Memory B cell (primary cell): ENCODE measurements around the gene RFX8.
"Not testable (repeated sequence)": the region's sequence is repeated elsewhere in the genome, so short reads cannot be mapped to it uniquely, and the experiment has no call there.

Source experiments
- ATAC-seq: fragments of 150-1000 bp; cut with Tn5 transposase; 2 replicates; pipeline ENCODE4 v1.10.0; 2021; ENCODE audit warnings: low read depth, mild to moderate bottlenecking, moderate library complexity
- DNase-seq, 2 donors: peaks; one replicate each; pipeline ENCODE4 v3.0.0; 2022; ENCODE audit warnings: low spot score in 2 of 2
- H3K27ac Mint-ChIP-seq: one replicate; pipeline ENCODE4 v1.8.0; 2022; ENCODE audit warnings: mild to moderate bottlenecking, moderate library complexity, mixed read lengths
- H3K27me3 Mint-ChIP-seq: one replicate; pipeline ENCODE4 v1.8.0; 2022; ENCODE audit warnings: mixed read lengths
- H3K36me3 Mint-ChIP-seq: one replicate; pipeline ENCODE4 v1.8.0; 2022; ENCODE audit warnings: mild to moderate bottlenecking, mixed read lengths
- H3K4me1 Mint-ChIP-seq: one replicate; pipeline ENCODE4 v1.8.0; 2022; ENCODE audit warnings: mixed read lengths
- H3K4me3 Mint-ChIP-seq: one replicate; pipeline ENCODE4 v1.8.0; 2022; ENCODE audit warnings: mild to moderate bottlenecking, moderate library complexity, mixed read lengths
- H3K9me3 Mint-ChIP-seq: one replicate; pipeline ENCODE4 v1.8.0; 2022; ENCODE audit warnings: mixed read lengths

The RFX8 gene

DNA sequence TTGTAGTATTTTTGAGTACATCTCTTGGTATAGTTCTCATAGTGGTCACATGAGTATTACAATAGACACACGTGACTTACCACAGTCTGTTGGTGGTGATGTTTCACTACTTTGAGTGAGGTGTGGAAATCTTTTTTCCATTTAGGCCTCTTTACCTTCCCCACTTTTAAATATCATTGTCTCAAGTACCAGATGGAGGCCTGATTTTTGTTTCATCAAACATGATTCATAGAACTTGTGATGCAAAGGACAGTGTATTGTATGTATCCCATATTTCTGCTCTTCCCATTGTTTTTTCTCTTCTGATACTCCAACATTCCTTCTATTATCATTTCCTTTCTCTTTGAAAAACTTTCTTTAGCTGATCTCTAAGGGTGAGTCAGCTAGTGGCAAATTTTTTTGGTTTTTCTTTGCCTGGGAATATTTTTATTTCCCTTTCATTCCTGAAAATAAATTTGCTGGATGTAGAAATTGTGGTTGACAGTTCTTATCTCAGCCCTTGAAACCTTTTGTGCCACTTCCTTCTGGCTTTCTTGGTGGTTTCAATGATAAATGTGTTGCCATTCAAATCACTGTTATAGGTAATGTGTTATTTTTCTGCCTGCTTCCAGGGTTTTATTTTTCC is 32.8 kb downstream of the RFX8 start:
- ATAC-seq, result no peak
- DNase-seq, result no peak
- Mint-ChIP-seq H3K27ac (no peak overlapping the region), H3K4me3 (no peak overlapping the region), H3K36me3 (peaks cover 3% of the 10 kb centered on the region), H3K4me1 (no peaks in the 10 kb centered on the region), H3K27me3 (no peaks in the 10 kb centered on the region), H3K9me3 (peaks cover 5% of the 10 kb centered on the region)

DNA sequence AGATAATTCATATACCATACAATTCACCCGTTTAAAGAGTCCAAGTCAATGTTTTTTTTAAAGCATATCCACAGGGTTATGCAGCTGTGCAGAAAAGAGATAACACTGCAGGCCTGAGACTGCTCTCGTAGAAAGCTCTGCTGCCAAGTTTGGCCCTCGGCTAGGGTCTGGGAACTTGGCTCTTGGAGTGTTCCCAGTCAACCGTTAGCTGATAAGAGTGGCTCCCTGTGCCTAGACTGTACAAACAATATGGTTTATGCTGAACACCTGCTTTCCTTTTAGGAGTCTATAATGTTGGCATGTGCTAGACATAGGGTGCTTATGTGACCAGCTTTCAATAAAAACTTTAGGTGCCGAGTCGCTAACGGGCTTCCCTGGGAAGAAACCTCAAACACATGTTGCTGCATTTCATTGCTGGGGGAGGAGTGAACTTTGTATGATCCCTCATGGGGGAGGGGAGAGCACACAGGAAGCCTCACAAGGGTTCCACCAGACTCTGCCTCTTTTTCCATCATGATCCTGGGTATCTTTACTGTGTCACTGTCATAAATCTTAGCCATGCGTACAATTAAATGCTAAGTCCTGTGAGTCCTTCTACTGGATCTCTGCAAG is 34.7 kb downstream of the RFX8 start:
- ATAC-seq, result no peak
- Mint-ChIP-seq H3K36me3 (peaks cover 2% of the 10 kb centered on the region), H3K9me3 (peaks cover 4% of the 10 kb centered on the region), H3K4me1 (no peaks in the 10 kb centered on the region), H3K27me3 (no peaks in the 10 kb centered on the region), H3K4me3 (no peak overlapping the region), H3K27ac (no peak overlapping the region)
- DNase-seq, result no peak

GRCh38 chr2:101439716-101440115 is 35.2 kb downstream of the RFX8 start:
- no peak for DNase-seq
- Mint-ChIP-seq H3K4me1 (no peaks in the 10 kb centered on the region), H3K4me3 (no peak overlapping the region), H3K36me3 (no peaks in the 10 kb centered on the region), H3K9me3 (peaks cover 2% of the 10 kb centered on the region), H3K27me3 (no peaks in the 10 kb centered on the region), H3K27ac (no peak overlapping the region)
- no peak for ATAC-seq

DNA sequence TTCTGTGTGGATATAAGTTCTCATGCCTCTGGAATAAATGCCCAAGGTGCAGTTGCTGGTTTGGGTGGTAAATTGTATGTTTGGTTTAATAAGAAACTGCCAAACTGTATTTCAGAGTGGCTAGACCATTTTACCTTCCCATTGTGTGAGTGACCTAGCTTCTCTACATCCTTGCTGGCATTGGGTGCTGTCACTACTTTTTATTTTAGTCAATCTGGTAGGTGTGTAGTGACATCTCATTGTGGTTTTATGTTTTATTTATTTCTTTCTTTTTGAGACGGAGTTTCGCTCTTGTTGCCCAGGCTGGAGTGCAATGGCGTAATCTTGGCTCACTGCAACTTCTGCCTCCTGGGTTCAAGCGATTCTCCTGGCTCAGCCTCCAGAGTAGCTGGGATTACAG is 36.4 kb downstream of the RFX8 start:
- ATAC-seq, H3K9me3 Mint-ChIP-seq: not testable (repeated sequence)

DNA sequence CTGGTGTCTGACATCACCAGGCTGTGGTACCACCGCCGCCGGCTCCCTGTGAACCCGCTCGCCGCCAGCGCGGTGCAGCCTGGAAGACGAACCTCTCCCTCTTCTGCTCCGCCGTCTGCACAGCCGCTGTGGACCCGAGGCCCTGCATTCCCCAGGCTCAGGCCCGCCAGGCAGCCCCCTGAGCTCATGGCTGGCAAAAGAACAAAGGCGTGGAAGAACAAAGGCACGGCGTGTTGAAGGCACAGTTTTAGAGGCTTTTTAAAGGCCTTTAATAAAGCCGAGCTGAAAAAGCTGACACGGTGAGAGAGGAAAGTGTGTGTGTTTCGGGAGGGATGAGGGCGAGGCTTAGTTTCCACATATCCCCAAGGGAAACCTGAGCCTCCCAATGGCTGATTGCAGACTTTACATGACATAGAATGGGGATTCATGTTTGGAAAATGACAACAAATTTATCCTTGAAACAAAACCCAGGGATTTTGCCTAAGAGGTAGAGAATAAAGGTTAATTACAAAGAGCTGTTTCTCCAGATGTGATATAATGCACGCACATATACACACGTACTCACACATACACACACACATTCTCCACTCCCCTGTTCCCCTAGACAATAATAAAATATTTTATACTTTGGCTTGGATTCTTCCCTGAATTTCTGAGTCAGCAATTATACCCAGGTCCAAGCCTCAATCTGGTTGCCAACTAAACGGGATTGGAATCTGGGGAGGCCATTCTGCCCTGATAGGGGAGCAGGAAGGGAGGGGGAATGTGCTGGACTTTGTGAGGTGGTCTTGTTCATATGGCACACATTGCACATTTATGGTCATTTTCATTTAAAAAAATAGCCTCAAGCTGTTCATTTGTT is 39.7 kb downstream of the RFX8 start:
- Mint-ChIP-seq H3K4me3 (no peak overlapping the region), H3K27me3 (peaks cover 3% of the 10 kb centered on the region), H3K4me1 (no peaks in the 10 kb centered on the region), H3K36me3 (no peaks in the 10 kb centered on the region), H3K27ac (no peak overlapping the region), H3K9me3 (no peaks in the 10 kb centered on the region)
- DNase-seq (no peak), ATAC-seq (no peak)

More for the DNA sequence above, 36.4 kb downstream of the RFX8 start:
- DNase-seq, H3K27me3 Mint-ChIP-seq, H3K4me1 Mint-ChIP-seq, H3K36me3 Mint-ChIP-seq, H3K27ac Mint-ChIP-seq, H3K4me3 Mint-ChIP-seq: not testable (repeated sequence)

DNA sequence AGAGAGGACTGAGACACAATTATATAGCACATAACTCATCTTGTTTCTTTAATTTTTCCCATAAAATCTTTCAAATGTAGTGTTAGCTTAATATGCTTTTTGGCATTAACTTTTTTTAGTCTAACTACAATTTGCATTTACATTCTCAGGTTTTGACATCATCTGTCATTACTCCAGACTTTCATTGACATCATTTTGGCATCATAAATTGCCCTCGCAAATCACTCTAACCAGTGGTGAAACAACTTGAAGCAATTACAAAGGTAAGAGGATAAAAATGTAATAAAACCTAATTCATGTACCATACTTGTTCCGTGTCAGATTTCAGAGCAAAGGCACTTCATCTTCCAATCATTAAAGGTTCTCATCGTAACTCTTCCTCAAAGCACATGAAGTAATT is 41.4 kb downstream of the RFX8 start:
- ATAC-seq (no peak), DNase-seq (no peak)
- no peak overlapping the region for H3K27ac Mint-ChIP-seq
- no peaks in the 10 kb centered on the region for H3K4me1 Mint-ChIP-seq
- H3K4me3 Mint-ChIP-seq, result no peak overlapping the region
- H3K36me3 Mint-ChIP-seq, result no peaks in the 10 kb centered on the region
- no peaks in the 10 kb centered on the region for H3K9me3 Mint-ChIP-seq
- peaks cover 3% of the 10 kb centered on the region for H3K27me3 Mint-ChIP-seq

DNA sequence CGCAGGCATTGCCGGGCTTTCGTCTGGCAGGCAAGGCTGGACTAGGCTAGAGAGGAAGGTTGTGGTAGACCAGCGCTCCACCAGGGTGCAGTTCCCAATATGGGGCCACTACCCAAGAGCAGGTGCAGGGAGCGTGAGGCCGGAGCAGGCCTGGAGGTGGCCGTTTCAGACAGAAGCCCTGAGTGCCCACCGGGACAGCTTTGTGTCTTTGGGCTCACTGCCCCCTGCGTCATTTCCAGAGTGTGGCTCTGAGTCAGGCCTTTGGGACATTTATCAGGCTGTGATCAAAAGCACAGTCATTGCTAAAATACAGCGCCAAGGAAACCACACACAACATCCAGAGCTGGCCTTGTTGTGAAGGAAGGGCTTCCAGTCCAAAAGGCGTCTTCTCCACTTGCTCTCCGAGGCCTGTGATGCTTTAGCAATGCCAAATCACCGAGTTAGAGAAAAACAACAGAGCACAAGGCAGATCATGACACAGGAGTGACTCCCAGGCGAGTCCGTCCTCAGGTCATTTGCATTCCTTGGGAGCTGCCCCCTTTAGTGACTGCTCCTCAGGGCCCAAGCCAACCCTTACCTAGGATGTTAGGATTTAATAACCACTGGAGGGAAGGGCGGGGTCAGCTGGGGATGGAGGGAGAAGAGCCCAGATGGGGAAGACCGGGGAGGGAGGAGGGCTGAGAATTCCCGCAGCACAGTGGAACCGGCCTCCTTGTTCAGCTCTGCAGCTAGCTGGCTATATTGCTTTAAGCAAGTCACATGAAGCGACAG is 42.3 kb downstream of the RFX8 start:
- no peak for ATAC-seq
- H3K27me3 Mint-ChIP-seq, result peaks cover 3% of the 10 kb centered on the region
- no peaks in the 10 kb centered on the region for H3K4me1 Mint-ChIP-seq
- H3K36me3 Mint-ChIP-seq, result no peaks in the 10 kb centered on the region
- no peak for DNase-seq
- H3K4me3 Mint-ChIP-seq, result no peak overlapping the region
- no peak overlapping the region for H3K27ac Mint-ChIP-seq
- H3K9me3 Mint-ChIP-seq, result no peaks in the 10 kb centered on the region

DNA sequence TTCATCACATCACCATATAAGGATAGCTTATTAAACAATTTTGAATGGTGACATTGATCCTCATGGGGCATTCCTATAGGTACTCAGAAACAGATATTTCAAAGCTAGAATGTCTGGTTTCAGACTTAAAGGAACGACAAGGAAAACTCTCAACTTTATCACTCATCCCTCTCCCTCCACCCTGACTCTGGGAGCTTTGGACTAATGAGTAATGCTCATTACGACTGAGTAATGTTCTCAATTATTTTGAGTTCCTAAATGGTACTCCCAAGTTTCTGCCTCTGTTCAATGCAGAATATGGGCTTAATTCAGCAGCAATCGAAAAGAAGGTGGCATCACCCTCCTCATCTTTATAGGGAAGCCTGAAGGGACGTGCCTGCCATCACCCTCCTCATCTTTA is 43.4 kb downstream of the RFX8 start:
- Mint-ChIP-seq H3K9me3 (no peaks in the 10 kb centered on the region), H3K27ac (no peak overlapping the region), H3K27me3 (peaks cover 3% of the 10 kb centered on the region), H3K4me1 (no peaks in the 10 kb centered on the region), H3K36me3 (no peaks in the 10 kb centered on the region), H3K4me3 (no peak overlapping the region)
- DNase-seq (no peak), ATAC-seq (no peak)

- Mint-ChIP-seq H3K4me3 (no peak overlapping the region), H3K9me3 (no peaks in the 10 kb centered on the region), H3K36me3 (no peaks in the 10 kb centered on the region), H3K4me1 (no peaks in the 10 kb centered on the region), H3K27me3 (peaks cover 3% of the 10 kb centered on the region), H3K27ac (no peak overlapping the region)
- DNase-seq (no peak), ATAC-seq (no peak)
These were observed 44.8 kb downstream of the RFX8 start for GRCh38 chr2:101430156-101430555.

DNA sequence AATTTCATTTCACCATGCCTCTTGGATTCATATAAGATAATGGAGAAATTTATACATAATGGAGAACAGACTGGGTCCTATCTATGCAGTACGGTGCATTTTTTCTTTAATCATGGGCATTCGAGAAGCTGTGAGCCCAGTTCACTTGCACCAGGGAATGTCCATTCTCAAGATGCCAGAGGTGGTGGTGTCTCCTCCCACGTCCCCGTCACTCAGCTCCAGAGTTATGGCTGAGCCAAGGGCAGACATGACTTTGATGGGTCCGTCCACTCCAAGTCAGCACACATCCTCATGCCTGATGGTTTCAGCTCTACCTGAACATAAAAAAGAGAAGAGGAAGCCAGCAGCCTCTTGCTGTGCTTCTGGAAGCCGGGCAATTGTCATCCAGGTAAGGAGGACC is 45.5 kb downstream of the RFX8 start:
- DNase-seq (no peak), ATAC-seq (no peak)
- Mint-ChIP-seq H3K4me1 (no peaks in the 10 kb centered on the region), H3K27ac (no peak overlapping the region), H3K9me3 (no peaks in the 10 kb centered on the region), H3K27me3 (peaks cover 3% of the 10 kb centered on the region), H3K4me3 (no peak overlapping the region), H3K36me3 (no peaks in the 10 kb centered on the region)

- no peak overlapping the region for H3K4me3 Mint-ChIP-seq
- H3K9me3 Mint-ChIP-seq, result no peaks in the 10 kb centered on the region
- DNase-seq (no peak), ATAC-seq (no peak)
- no peaks in the 10 kb centered on the region for H3K4me1 Mint-ChIP-seq
- H3K27ac Mint-ChIP-seq, result no peak overlapping the region
- H3K36me3 Mint-ChIP-seq, result no peaks in the 10 kb centered on the region
- H3K27me3 Mint-ChIP-seq, result peaks cover 3% of the 10 kb centered on the region
These were observed 46.3 kb downstream of the RFX8 start for GRCh38 chr2:101428422-101429176.

GRCh38 chr2:101427743-101428142 is 47.2 kb downstream of the RFX8 start:
- H3K9me3 Mint-ChIP-seq, result no peaks in the 10 kb centered on the region
- DNase-seq, result no peak
- H3K27ac Mint-ChIP-seq, result no peak overlapping the region
- ATAC-seq, result no peak
- H3K36me3 Mint-ChIP-seq, result no peaks in the 10 kb centered on the region
- H3K4me3 Mint-ChIP-seq, result no peak overlapping the region
- no peaks in the 10 kb centered on the region for H3K4me1 Mint-ChIP-seq
- peaks cover 3% of the 10 kb centered on the region for H3K27me3 Mint-ChIP-seq

GRCh38 chr2:101427240-101427639 is 47.7 kb downstream of the RFX8 start:
- DNase-seq, result no peak
- ATAC-seq, result no peak
- Mint-ChIP-seq H3K27ac (no peak overlapping the region), H3K36me3 (no peaks in the 10 kb centered on the region), H3K4me3 (no peak overlapping the region), H3K9me3 (no peaks in the 10 kb centered on the region), H3K27me3 (peaks cover 3% of the 10 kb centered on the region), H3K4me1 (no peaks in the 10 kb centered on the region)
